ENCODE data around the gene ANKMY1.
"Not testable (repeated sequence)": the region's sequence is repeated elsewhere in the genome, so short reads cannot be mapped to it uniquely, and the experiment has no call there.

Gene ANKMY1

GRCh38 chr2:240557101-240557751, 562 bp downstream of the ANKMY1 start:
- H3K4me3 ChIP-seq (ENCODE audit: low read depth, low read length), result no peak overlapping the region

GRCh38 chr2:240556553-240557100, 1.2 kb downstream of the ANKMY1 start:
- H3K4me3 ChIP-seq (ENCODE audit: low read depth, low read length), result no peak overlapping the region

DNA sequence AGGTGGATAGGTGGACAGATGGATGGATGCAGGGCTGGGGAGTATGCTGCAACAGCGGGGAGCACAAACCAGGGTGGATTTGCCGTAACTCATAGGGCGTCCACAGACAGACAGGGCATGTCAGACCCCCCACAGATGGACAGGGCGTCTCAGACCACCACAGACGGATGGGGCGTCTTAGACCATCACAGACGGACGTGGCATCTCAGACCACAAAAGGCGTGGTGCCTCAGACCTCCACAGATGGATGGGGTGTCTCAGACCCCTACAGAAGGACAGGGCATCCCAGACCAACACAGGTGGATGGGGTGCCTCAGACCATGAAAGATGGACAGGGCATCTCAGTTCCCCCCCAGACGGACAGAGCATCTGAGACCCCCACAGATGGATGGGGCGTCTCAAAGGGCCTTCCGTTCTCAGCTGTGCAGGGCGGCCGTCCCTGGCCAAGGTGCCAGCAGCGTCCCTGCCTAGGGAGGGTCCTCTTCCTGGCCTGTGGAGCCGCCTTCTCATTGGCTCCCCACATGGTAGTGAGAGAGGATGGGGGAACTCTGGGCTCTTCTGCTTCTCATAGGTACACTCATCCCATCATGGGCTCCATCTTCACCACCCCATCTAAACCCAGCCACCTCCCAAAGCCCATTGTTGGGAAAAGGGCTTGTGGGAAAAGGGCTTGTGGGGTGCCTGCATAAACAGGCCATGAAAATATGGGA, 2.1 kb downstream of the ANKMY1 start:
- no peak overlapping the region for H3K4me3 ChIP-seq (ENCODE audit: low read depth, low read length)

GRCh38 chr2:240554767-240555493, 2.9 kb downstream of the ANKMY1 start:
- H3K4me3 ChIP-seq (ENCODE audit: low read depth, low read length), result no peak overlapping the region

DNA sequence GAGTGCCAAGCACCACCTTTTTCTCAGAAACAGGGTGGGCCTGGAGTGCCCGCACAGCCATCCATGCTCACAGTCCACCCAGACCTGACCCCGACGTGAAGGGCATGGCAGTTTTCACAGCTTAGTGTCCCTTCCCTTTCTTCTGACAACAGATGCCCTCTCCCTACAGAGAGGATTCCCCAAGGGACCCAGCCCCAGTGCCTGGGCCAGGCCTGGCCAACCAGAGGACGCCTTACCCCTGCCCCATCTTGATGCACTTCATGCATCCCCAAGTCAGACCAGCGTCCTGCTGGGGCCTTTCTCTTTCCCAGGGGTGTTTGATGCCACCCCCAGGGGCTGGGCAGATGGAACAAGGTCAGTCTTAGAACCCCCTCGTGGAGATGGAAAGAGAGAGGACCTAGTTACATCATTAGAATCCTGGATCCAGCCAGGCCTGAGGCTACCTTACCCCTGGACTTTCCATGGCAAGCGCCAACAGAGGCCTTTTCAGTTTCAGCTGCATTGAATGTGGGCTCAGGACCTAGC, 3.8 kb downstream of the ANKMY1 start:
- no peak overlapping the region for H3K4me3 ChIP-seq (ENCODE audit: low read depth, low read length)

DNA sequence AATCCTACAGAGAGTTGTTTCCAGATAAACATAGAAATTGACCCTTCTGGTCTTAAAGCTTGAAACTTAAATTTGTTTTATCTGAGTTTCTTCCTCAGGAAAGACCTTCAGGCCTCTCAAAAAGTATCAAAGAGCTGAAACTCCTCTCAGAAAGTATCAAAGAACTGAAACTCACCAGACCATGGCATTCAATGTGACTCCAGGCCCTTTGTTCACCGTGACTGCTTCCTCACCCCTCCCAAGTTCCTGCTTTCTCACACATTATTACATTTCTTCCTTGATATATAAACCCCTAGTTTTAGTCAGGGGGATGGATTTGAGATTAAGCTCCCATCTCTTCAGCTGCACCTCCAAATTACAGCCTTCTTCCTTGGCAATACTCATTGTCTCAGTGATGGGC, 6.0 kb downstream of the ANKMY1 start:
- no peak overlapping the region for H3K4me3 ChIP-seq (ENCODE audit: low read depth, low read length)

DNA sequence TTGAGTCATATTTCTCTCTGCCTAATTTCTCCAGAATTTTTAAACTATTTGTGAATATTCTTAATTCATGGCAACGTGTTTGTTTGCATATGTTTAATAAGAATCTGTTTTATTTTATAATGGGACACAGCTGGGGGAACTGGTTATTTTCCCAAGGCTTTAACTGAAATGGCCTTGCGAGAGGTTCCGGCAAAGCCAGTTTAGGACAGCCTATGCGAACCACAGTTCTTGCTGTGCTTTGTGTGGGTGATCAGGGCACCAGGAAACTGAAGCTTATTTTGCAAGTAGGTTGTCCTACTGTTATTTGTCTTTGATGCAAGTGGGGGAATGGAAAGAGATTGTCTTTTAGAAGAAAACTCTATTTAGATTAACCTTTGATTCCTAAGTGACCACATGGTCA, 6.5 kb downstream of the ANKMY1 start:
- H3K4me3 ChIP-seq (ENCODE audit: low read depth, low read length), result no peak overlapping the region

DNA sequence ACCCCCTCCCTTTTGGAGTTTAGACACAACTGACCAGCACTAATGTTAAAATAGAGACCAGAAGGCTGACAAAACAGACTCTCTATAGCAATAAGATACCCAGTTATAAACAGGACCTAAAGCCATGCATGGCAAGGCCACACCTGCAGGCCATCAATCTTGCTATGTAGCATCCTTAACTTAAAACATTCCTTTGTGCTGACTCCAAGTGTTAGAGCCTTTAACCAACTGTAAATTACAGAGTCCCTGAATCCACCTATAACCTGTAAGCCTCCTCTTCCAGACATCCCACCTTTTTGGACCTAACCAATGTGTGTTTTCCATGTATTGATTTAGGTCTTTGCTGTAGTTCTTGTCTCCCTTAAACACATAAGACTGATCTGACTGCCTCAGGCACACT, 17.9 kb downstream of the ANKMY1 start:
- H3K4me3 ChIP-seq (ENCODE audit: low read depth, low read length), result no peak overlapping the region

DNA sequence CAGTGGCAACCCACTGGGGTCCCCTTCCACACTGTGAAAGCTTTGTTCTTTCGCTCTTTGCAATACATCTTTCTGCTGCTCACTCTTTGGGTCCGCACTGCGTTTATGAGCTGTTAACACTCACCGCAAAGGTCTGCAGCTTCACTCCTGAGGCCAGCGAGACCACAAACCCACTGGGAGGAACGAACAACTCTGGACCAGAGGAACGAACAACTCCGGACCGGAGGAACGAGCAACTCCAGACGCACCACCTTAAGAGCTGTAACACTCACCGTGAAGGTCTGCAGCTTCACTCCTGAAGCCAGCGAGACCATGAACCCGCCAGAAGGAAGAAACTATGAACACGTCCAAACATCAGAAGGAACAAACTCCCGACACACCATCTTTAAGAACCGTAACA, 18.7 kb downstream of the ANKMY1 start:
- not testable (repeated sequence) for H3K4me3 ChIP-seq (ENCODE audit: low read depth, low read length)

GRCh38 chr2:240538031-240538780, 19.6 kb downstream of the ANKMY1 start:
- H3K4me3 ChIP-seq (ENCODE audit: low read depth, low read length), result no peak overlapping the region

DNA sequence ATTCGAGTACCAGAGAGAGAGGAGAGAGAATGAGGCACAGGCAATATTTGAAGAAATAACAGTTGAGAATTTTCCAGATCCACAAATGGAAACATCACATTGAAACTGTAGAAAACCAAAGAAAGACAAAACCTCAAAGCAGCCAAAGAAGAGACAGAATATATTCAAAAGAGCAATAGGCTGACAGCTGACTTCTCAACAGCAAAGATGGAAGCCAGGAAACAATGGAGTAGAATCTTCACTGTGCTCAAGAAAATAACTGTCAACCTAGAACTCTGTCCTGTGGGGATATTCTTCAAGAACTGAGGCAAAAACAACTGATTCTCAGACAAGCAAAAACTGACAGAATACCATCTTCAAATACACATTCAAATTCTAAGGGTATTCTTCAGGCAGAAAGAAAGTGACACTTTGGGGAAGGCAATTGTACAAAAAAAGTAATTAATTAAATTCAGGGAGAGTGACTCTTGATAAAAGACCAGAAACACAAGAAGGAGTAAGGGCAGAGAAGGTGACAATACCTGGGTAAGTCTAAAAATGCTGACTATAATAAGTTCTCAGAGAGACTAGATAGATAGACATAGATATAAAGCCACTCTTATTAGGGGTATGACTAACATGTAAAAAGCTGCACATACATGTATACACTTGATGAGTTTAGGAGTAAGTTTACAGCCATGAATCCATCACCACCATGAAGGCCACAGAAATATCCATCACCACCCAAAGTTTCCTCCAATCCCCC, 25.6 kb downstream of the ANKMY1 start:
- no peak overlapping the region for H3K4me3 ChIP-seq (ENCODE audit: low read depth, low read length)

DNA sequence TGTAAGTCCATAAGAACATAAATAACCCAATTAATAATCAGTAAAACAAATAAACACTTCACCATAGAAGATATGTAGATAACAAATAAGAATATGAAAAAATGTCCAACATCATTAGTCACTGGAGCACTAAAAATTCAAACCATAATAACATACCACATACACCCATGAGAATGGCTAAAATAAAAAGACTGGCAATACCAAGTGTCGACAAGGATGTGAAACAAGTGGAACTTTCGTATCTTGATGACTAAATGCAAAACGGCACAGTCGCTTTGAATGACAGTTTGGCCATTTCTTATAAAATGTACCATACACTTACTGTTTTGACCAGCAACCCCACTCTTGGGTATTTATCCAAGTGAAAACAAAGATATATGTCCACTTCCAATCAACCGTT, 26.8 kb downstream of the ANKMY1 start:
- no peak overlapping the region for H3K4me3 ChIP-seq (ENCODE audit: low read depth, low read length)

DNA sequence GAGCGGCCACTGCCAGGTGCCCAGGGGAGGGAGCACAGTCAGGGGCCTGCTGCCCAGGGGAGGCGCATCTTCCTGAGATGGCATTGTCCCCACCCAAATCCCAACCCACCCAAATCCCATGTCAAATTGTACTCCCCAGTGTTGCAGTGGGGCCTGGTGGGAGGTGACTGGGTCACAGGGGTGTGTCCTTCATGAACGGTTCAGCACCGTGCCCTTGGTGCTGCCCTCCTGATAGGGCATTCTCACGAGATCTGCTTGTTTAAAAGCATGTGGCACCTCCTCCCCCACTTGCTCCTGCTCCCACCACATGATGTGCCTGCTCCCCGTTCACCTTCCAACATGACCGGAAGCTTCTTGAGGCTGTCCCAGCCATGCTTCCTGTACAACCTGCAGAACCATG, 27.6 kb downstream of the ANKMY1 start:
- no peak overlapping the region for H3K4me3 ChIP-seq (ENCODE audit: low read depth, low read length)

DNA sequence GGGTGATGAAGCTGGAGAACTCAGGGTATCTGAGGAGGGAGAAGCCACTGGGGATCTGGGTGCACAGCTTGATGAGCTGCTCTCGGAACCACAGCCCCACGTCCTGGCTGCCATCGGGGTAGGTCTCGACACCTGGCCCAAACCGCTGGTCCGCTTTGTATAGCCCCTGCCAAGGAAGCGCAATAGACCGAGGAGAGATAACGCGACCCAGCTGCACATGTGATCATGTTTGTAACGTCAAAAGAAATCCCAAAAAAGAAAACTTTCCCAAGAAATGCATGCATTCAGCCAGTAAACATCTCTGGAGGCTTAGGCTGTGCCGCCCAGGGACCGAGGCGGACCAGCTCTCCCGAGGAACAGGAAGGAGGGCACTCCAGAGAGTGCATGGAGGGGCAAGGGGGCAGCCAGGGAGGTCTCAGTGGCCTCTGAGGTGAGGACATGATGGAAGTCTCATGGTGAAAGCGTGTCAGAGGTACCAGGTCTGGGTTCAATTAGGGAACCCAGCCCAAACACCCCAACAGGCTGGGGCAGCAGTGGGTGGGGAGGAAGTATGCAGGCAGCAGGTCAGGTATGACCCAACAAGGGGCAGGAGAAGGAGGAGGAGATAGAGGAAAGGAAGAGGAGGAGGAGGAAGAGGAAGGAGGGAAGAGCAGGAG, 28.3 kb downstream of the ANKMY1 start:
- no peak overlapping the region for H3K4me3 ChIP-seq (ENCODE audit: low read depth, low read length)

DNA sequence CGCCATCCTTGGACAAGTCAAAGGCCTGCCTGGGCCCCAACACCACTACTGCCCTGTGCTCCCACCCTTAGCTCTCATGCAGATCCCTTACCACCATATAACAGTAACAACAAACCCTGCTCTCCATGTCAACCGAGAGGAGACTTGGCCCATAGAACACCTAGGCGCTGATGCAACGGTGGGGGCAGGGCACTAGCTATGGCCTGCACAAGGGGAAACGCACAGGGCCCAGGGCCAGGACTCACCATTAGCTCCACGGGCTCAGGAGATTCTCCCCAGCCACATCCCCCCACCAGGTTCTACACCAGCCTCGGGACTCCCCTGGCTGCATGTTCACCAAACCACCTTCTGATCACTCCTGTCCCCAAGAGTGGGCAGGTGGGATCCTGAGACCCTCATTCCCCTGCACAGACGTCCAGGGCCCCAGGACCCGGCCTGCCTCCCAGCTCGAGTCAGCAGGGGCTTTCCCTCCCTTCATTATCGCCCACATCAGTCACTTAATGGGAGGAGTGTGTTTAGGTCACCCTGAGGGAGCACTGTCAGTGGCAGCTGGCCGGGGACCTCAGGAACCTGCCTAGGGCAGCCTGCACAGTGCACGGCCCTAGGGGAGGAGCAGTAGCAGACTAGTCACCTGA, 29.3 kb downstream of the ANKMY1 start:
- no peak overlapping the region for H3K4me3 ChIP-seq (ENCODE audit: low read depth, low read length)

DNA sequence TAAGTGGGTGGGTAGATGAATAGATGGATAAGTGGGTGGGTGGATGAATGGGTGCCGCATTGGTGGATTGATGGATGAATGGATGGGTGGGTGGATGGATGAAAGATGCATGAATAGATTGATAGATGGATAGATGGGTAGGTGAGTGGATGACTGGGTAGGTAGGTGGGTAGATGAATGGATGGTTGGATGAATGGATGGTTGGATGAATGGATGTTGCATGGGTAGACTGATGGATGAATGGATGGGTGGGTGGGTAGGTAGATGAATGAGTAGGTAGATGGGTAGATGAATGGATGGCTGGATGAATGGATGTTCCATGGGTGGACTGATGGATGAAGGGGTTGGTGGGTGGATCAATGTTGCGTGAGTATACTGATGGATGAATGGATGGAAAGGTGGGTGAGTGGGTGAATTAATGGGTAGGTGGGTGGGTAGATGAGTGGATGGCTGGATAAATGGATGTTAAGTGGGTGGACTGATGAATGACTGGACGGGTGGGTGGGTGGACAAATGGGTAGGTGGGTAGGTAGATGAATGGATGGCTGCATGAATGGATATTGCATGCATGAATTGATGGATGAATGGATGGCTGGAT, 30.5 kb downstream of the ANKMY1 start:
- H3K4me3 ChIP-seq (ENCODE audit: low read depth, low read length), result no peak overlapping the region

GRCh38 chr2:240526521-240526920, 31.3 kb downstream of the ANKMY1 start:
- no peak overlapping the region for H3K4me3 ChIP-seq (ENCODE audit: low read depth, low read length)

DNA sequence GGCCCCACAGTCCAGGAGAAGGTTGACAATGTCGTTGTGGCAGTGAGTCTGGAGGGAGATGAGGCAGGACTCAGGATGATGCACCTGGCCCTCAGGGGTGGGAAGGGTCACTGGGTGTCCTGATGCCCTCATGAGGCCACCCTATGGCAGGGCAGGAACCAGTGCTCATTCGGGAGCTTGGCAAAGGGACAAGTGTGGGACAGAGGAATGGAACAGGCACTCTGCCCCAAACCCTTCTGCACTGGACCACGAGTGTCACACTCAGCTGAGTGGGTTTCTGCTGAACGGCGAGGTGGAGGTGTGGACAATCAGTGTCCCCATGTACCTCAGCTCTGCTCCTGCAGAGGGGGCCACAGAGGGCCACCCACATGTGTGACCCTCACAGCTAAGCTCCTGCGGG, 32.0 kb downstream of the ANKMY1 start:
- no peak overlapping the region for H3K4me3 ChIP-seq (ENCODE audit: low read depth, low read length)

Measured in iPS-11a (cell line).